ENCODE data around the gene AFAP1. TPM values are rescaled to one million over a fixed set of nuclear protein-coding genes. Genes with fewer than 3 reads are reported as not detected.

AFAP1 gene
- total RNA-seq, 5 donors from 2014 or later (not counting 1 experiment from before 2014, with no cell fraction given), result 4.8 to 34.8 (median 20.3) TPM

DNA sequence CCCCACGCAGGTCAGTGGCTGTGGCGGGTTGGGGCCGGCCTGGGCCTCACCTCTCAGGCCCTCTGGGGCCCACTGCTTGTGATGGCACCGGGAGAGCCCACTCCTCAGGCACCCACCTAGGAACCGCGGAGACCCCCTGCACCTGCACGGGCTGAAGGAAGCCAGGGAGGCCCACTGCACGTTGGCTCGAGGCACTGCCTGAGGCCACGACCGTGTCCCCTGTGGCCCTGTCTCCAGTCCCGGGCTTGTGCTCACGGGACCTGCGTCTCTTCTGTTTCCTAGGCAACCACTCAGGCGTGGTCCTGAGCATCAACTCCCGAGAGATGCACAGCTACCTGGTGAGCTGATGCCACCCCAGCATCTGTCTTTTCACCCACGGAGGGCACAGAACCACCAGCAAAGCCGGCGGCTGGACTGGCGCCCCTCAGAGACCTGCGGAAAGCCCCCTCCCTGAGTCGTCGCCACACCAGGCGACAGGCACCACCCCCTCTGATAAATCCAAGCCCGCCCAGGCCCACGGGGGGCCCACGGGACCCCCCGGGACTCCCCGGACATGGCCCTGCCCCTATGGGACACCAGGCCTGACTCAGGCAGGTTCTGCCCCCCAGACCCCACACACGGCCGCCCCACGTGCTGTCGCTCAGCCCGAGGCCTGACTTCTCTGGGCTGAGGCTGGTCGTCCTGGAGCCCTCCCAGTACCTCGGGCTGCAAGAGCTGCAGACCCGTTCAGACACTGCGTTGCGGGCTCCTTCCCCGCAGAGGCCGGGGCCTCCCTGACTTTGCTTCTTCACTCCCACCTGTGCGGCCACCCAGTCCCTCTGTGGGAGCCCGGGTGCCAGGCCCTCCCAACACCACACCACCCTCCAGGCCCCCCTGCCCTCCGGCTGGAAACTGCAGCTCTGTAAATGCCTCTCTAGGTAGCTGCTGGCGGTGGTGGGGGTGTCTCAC lies 199.5 kb downstream of the AFAP1 start:
- CTCF ChIA-PET, result no interaction called here

DNA sequence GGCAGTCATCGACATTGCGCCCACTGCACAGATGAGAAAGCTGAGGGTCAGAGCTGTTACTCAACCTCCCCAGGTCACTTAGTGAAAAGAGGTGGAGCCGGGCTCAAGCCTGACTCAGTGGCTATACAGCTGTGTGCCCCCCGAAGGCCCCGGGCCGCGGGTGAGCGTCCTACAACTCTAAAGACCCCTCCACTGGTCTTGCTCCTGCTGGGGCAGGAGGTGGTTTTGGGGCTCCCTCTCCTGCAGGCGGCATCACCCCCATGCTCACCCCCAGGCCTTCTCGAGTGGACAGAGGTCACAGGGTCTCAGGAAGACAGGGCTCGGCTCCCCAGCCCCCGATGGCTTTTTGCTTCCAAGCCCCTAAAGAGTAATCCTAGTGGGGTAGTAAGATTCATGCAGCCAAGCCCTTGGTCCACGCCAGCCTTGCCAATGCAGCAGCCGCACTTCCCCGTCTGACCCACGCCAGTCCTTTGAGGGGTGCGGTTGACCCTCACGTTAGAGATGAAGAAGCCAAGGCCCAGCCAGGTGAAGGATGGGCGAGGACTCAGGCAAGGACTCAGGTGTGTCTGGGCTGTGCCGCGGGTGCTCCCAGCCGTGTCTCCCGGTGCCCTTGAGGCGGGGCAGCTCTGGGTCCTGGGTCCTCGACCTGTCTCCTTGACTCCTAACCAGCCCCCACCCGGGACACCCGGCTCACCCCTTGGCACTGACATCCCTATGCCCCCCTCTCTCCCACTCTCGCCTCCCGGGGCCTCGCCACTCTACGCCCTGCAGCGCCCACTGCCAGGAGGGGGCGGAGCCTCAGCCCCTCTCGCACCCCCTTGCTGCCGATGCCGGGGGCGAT lies 200.4 kb downstream of the AFAP1 start:
- Histone ChIP-seq H3K9me3 (no peaks in the 10 kb centered on the region), H3K4me3 (ENCODE audit: control insufficient read depth in 1 of 2, extremely low read depth in 1 of 2, low read length in 1 of 2) (no peak overlapping the region), H3K4me1 (ENCODE audit: control insufficient read depth in 1 of 2, extremely low read depth in 1 of 2, insufficient read depth in 2 of 2, low read length in 2 of 2) (no peaks in the 10 kb centered on the region), H3K36me3 (ENCODE audit: control insufficient read depth in 2 of 2, extremely low read depth in 1 of 2, insufficient read depth in 1 of 2, low read length in 1 of 2) (no peaks in the 10 kb centered on the region), H3K27me3 (replicated peaks in 1 of 2; ENCODE audit: control insufficient read depth in 2 of 2, extremely low read depth in 1 of 2, insufficient read depth in 2 of 2, low read length in 1 of 2) (peaks cover 0 to 12% of the 10 kb centered on the region in 2 experiments), H3K27ac (ENCODE audit: low read length) (no peak overlapping the region)
- ChIA-PET CTCF (no interaction called here), POLR2A (no interaction called here)
- Mint-ChIP-seq H3K36me3 (no peaks in the 10 kb centered on the region), H3K27ac (no peak overlapping the region), H3K4me3 (no peak overlapping the region), H3K4me1 (peaks cover 0 to 4% (median 3%) of the 10 kb centered on the region in 3 donors), H3K9me3 (no peaks in the 10 kb centered on the region), H3K27me3 (peaks cover 0 to 4% of the 10 kb centered on the region in 2 donors)
- 91% methylated on average over 25 of the region's 37 CpGs for WGBS (ENCODE audit: insufficient coverage)
- ATAC-seq (replicated peaks in 1 of 4) (no peak), DNase-seq (no peak)

More for the DNA sequence above, 199.5 kb downstream of the AFAP1 start:
- Histone ChIP-seq H3K27ac (ENCODE audit: low read length) (no peak overlapping the region), H3K27me3 (replicated peaks in 1 of 2; ENCODE audit: control insufficient read depth in 2 of 2, extremely low read depth in 1 of 2, insufficient read depth in 2 of 2, low read length in 1 of 2) (peaks cover 0 to 9% of the 10 kb centered on the region in 2 experiments), H3K9me3 (no peaks in the 10 kb centered on the region), H3K4me3 (ENCODE audit: control insufficient read depth in 1 of 2, extremely low read depth in 1 of 2, low read length in 1 of 2) (no peak overlapping the region), H3K4me1 (ENCODE audit: control insufficient read depth in 1 of 2, extremely low read depth in 1 of 2, insufficient read depth in 2 of 2, low read length in 2 of 2) (no peaks in the 10 kb centered on the region), H3K36me3 (ENCODE audit: control insufficient read depth in 2 of 2, extremely low read depth in 1 of 2, insufficient read depth in 1 of 2, low read length in 1 of 2) (no peaks in the 10 kb centered on the region)
- WGBS (ENCODE audit: insufficient coverage), result 89% methylated on average over 27 of the region's 45 CpGs
- Mint-ChIP-seq H3K4me3 (no peak overlapping the region), H3K4me1 (peaks cover 0 to 4% (median 3%) of the 10 kb centered on the region in 3 donors), H3K27ac (no peak overlapping the region), H3K27me3 (peaks cover 0 to 4% of the 10 kb centered on the region in 2 donors), H3K9me3 (no peaks in the 10 kb centered on the region), H3K36me3 (no peaks in the 10 kb centered on the region)
- no peak for ATAC-seq (replicated peaks in 1 of 4)
- no peak for DNase-seq
- POLR2A ChIA-PET, result no interaction called here

DNA sequence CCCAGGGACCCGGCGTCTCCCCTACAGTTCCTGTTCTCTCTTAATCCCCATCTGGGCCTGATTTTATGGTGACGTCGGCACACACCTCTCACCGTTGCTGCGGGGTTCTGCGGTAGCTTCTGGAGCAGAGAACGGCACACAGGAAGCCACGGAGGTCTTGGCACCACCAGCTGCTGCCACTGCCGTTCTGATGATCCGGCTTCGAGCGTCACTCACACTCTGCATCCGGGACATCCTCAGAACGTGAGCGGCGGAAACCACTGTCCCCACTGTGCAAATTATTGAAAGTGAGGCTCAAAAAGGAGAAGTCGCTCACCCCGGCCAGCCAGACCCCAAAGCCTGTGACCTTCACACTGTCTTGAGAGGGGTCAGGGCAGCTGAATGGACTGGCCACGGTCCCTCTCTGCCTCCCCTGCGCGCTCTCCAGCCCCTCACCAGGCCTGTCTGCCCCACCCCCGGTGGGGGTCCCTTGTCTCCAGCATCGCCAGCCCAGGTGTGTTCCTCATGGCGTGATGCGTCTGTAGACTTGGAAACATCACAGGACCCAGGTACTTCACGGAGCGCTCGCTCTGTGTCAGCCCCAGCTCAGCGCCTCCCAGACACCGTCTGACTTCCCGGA lies 201.1 kb downstream of the AFAP1 start:
- Mint-ChIP-seq H3K9me3 (no peaks in the 10 kb centered on the region), H3K27me3 (no peaks in the 10 kb centered on the region), H3K4me1 (no peaks in the 10 kb centered on the region), H3K36me3 (no peaks in the 10 kb centered on the region), H3K27ac (no peak overlapping the region), H3K4me3 (no peak overlapping the region)
- H3K9me3 ChIP-seq, result no peaks in the 10 kb centered on the region
- ChIA-PET CTCF (no interaction called here), POLR2A (no interaction called here)
- H3K36me3 ChIP-seq (ENCODE audit: control insufficient read depth in 2 of 2, extremely low read depth in 1 of 2, insufficient read depth in 1 of 2, low read length in 1 of 2), result no peaks in the 10 kb centered on the region
- H3K4me3 ChIP-seq (ENCODE audit: control insufficient read depth in 1 of 2, extremely low read depth in 1 of 2, low read length in 1 of 2), result no peak overlapping the region
- 88% methylated on average over 32 of the region's 32 CpGs for WGBS (ENCODE audit: insufficient coverage)
- peak in 1 of 35 experiments; percentile 10 for DNase-seq
- no peaks in the 10 kb centered on the region for H3K4me1 ChIP-seq (ENCODE audit: control insufficient read depth in 1 of 2, extremely low read depth in 1 of 2, insufficient read depth in 2 of 2, low read length in 2 of 2)
- H3K27ac ChIP-seq (ENCODE audit: low read length), result no peak overlapping the region
- H3K27me3 ChIP-seq (replicated peaks in 1 of 2; ENCODE audit: control insufficient read depth in 2 of 2, extremely low read depth in 1 of 2, insufficient read depth in 2 of 2, low read length in 1 of 2), result peaks cover 0 to 12% of the 10 kb centered on the region in 2 experiments
- peak in 1 of 4 experiments; percentile 40 for ATAC-seq (replicated peaks in 1 of 4)

DNA sequence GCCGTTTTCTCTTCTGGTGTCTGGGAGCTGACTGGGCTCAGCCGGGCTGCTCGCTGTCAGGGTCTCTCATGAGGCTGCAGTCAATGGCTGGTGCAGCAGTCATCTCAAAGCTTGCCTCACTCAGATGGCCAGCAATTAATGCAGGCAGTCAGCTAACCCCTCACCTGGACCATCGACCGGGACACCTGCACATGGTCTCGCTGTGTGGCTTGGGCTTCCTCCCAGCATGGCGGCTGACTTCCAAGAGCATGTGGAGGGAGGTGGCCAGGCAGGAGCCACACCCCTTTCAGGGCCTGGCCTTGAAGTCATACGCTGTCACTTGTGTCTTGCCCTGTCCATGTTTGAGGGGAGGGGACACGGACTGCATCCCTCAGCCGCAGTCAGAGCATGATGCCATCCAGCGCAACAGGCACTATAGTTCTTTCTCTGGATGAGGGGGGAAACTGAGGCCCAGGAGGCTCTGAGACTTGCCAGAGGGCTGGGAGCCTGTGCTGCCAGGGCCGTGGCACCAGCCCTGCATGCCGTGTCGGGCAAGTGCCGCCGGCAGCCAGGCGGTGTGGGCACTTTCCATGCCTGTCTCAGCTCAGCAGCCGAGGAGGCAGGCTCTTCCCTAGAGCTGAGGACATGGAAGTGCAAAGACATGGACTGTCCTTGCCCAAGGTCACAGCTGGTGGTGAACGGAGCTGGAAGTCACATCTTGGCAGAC lies 201.8 kb downstream of the AFAP1 start:
- no peak overlapping the region for H3K4me3 Mint-ChIP-seq
- no peaks in the 10 kb centered on the region for H3K36me3 Mint-ChIP-seq
- POLR2A ChIA-PET, result no interaction called here
- no peaks in the 10 kb centered on the region for H3K27me3 Mint-ChIP-seq
- H3K4me1 ChIP-seq (ENCODE audit: control insufficient read depth in 1 of 2, extremely low read depth in 1 of 2, insufficient read depth in 2 of 2, low read length in 2 of 2), result no peaks in the 10 kb centered on the region
- DNase-seq (no peak), ATAC-seq (replicated peaks in 1 of 4) (no peak)
- H3K36me3 ChIP-seq (ENCODE audit: control insufficient read depth in 2 of 2, extremely low read depth in 1 of 2, insufficient read depth in 1 of 2, low read length in 1 of 2), result no peaks in the 10 kb centered on the region
- no peak overlapping the region for H3K27ac ChIP-seq (ENCODE audit: low read length)
- H3K9me3 Mint-ChIP-seq, result no peaks in the 10 kb centered on the region
- CTCF ChIA-PET, result no interaction called here
- H3K27ac Mint-ChIP-seq, result no peak overlapping the region
- no peaks in the 10 kb centered on the region for H3K9me3 ChIP-seq
- H3K27me3 ChIP-seq (replicated peaks in 1 of 2; ENCODE audit: control insufficient read depth in 2 of 2, extremely low read depth in 1 of 2, insufficient read depth in 2 of 2, low read length in 1 of 2), result peaks cover 0 to 12% of the 10 kb centered on the region in 2 experiments
- no peaks in the 10 kb centered on the region for H3K4me1 Mint-ChIP-seq
- no peak overlapping the region for H3K4me3 ChIP-seq (ENCODE audit: control insufficient read depth in 1 of 2, extremely low read depth in 1 of 2, low read length in 1 of 2)
- 87% methylated on average over 19 of the region's 19 CpGs for WGBS (ENCODE audit: insufficient coverage)

DNA sequence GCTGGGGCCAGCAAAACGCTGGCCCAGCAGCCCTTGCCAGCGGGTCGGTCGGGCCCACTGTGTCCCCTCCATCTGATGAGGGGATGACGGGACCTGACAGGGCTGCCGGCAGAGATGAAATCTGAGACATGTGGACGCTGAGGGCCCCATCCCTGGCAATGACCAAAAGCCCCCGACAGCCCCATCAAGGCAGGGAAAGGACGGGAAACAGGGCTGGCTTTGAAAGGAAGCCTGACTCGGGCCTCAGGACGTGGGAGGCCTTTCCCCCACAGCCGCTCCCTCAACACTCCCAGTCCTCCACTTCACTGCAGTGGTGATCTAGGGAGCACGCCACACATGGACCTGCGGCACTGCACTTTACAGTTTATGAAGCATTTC lies 202.4 kb downstream of the AFAP1 start:
- Mint-ChIP-seq H3K9me3 (no peaks in the 10 kb centered on the region), H3K4me3 (no peak overlapping the region), H3K4me1 (no peaks in the 10 kb centered on the region), H3K27me3 (no peaks in the 10 kb centered on the region), H3K27ac (no peak overlapping the region), H3K36me3 (no peaks in the 10 kb centered on the region)
- 76% methylated on average over 12 of the region's 14 CpGs for whole genome bisulfite sequencing (ENCODE audit: insufficient coverage)
- Histone ChIP-seq H3K4me1 (ENCODE audit: control insufficient read depth in 1 of 2, extremely low read depth in 1 of 2, insufficient read depth in 2 of 2, low read length in 2 of 2) (no peaks in the 10 kb centered on the region), H3K27ac (ENCODE audit: low read length) (no peak overlapping the region), H3K9me3 (no peaks in the 10 kb centered on the region), H3K4me3 (ENCODE audit: control insufficient read depth in 1 of 2, extremely low read depth in 1 of 2, low read length in 1 of 2) (no peak overlapping the region), H3K27me3 (replicated peaks in 1 of 2; ENCODE audit: control insufficient read depth in 2 of 2, extremely low read depth in 1 of 2, insufficient read depth in 2 of 2, low read length in 1 of 2) (peaks cover 0 to 12% of the 10 kb centered on the region in 2 experiments), H3K36me3 (ENCODE audit: control insufficient read depth in 2 of 2, extremely low read depth in 1 of 2, insufficient read depth in 1 of 2, low read length in 1 of 2) (no peaks in the 10 kb centered on the region)
- ChIA-PET CTCF (no interaction called here), POLR2A (no interaction called here)
- DNase-seq, result no peak
- no peak for ATAC-seq (replicated peaks in 1 of 4)
